ENCODE measurements around the gene ACOX1.
"Not testable (repeated sequence)": the region's sequence is repeated elsewhere in the genome, so short reads cannot be mapped to it uniquely, and the experiment has no call there.

Gene ACOX1

DNA sequence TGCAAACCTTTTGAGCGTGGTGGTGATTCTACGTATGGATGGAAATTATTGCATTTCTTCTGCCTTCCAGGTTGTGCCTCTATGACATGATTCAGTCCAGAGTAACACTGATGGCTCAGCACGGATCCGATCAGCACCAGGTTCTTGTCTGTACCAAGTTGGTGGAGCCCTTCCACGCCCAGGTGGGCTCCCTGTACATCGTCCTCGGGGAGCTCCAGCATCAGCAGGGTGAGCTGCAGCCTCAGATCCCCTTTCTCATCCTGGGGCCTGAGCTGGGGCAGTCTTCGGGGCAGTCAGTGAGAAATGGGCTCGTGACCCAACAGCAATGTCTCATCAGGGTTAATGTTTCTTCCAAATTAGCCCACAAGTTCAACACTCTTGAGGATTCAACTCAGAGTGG lies 12.4 kb upstream of the ACOX1 start:
- no peak overlapping the region for H3K4me3 ChIP-seq (ENCODE audit: low read length)
- no peak for DNase-seq (ENCODE audit: low read depth, low spot score)

DNA sequence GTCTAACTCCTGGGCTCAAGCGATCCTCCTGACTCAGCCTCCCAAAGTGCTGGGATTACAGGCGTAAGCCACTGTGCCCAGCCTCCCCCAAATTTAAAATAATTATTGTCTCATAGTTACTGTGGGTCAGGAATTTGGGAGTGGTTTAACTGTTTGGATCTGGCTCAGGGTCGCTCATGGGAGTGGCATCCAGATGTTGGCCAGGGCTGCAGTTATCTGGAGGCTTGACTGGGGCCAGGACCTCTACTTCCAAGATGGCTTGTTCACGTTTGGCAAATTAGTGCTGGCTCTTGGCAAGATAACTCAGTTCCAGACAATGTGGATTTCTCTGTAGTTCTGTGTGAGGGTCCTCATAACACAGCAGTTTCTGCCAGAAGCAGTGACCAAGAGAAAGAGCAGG lies 8.1 kb upstream of the ACOX1 start:
- no peak for DNase-seq (ENCODE audit: low read depth, low spot score)
- H3K4me3 ChIP-seq (ENCODE audit: low read length) = no peak overlapping the region

DNA sequence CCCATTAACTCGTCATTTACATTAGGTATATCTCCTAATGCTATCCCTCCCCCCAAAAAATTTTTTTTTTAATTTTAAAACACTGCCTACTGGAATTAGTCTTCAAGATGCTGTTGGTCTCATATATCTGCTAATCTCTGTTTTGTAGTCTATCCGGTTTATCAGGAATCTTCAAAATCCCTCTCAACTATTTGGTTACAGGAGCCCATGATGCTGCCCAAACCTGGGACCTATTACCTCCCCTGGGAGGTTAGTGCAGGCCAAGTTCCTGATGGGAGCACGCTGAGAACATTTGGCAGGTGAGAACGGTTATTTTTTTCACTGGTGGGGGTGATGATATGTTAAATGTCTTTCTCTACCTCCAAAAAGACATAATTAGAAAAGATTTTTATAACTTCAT lies 7.0 kb upstream of the ACOX1 start:
- no peak for DNase-seq (ENCODE audit: low read depth, low spot score)

DNA sequence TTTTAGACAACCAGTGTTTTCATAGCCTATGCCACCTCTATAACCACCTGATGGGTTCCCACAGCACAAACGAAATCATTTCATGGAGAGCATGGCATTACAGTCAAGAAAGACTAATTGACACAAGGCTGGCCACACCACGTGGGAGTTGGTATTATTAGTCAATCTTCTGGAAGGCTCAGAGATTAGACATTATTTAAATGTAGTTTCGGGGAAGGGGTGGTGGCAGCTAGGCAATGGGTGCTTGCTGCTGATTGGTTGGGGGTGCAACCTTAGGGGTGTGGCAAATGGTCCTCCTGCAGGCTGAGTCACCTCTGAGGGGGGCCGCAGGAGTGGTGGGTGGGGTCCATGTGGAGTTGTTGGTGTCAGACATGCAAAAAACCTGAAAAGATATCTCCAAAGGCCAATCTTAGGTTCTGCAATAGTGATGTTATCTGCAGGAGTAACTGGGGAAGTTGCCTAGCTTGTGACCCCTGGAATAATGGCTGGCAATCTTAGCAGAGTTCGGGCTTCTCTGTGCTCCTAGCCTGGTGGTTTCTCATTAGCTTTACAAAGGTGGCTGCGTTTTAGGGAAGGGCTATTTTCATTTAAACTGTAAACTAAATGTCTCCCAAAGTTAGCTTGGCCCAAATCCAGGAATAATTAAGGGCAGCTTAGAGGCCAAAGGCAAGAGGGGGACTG lies 4.7 kb upstream of the ACOX1 start:
- DNase-seq (ENCODE audit: low read depth, low spot score) = no peak
- no peak overlapping the region for H3K4me3 ChIP-seq (ENCODE audit: low read length)

More for the DNA sequence above, 7.0 kb upstream of the ACOX1 start:
- H3K4me3 ChIP-seq (ENCODE audit: low read length) = no peak overlapping the region

DNA sequence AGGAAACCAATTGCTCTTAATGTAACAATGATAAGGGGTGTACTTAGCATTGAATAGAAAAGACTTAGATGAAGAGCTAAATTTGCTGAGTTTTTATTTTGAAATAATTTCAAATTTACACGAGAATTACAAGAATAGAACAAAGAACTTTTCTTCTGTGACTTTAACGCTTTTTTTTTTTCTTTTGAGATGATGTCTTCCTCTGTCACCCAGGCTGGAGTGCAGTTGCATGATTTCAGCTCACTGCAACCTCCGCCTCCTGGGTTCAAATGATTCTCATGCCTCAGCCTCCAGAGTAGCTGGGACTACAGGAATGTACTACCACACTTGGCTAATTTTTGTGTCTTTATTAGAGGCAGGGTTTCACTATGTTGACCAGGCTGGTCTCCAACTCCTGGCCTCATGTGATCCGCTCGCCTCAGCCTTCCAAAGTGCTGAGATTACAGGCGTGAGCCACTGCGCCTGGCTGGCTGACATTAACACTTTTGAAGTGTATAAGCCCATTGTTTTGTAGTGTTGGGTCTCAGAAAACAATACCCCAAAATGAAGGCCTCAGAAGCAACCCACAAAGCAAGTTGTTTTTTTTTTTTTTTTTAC lies 2.2 kb upstream of the ACOX1 start:
- no peak overlapping the region for H3K4me3 ChIP-seq (ENCODE audit: low read length)
- no peak for DNase-seq (ENCODE audit: low read depth, low spot score)

DNA sequence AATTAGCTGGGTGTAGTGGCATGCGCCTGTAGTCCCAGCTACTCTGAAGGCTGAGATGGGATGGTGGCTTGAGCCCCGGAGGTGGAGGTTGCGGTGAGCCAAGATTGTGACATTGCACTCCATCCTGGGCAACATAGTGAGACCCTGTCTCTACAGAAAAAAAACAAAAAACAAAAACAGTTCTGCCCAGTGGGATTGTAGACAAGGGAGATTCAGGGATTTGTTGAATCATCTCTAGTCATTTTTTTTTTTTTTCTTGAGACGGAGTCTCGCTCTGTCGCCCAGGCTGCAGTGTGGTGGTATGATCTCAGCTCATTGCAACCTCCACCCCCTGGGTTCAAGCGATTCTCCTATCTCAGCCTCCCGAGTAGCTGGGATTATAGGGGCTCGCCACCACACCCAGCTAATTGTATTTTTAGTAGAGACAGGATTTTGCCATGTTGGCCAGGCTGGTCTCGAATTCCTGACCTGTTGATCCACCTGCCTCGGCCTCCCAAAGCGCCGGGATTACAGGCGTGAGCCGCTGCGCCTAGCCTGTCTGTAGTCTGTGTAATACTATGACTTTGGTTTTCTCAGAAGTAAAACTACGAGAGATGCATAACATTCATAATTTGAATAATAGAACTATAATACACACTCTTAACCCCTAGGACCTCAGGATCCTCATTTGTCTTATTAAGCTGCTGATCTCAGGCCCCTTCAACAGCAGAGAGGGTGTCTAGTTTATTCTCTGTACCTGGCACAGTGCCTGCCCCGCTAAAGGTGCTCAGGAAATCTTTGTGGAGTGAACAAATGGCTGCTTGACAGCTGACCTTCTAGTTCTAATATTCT lies 1.4 kb upstream of the ACOX1 start:
- no peak for DNase-seq (ENCODE audit: low read depth, low spot score)

DNA sequence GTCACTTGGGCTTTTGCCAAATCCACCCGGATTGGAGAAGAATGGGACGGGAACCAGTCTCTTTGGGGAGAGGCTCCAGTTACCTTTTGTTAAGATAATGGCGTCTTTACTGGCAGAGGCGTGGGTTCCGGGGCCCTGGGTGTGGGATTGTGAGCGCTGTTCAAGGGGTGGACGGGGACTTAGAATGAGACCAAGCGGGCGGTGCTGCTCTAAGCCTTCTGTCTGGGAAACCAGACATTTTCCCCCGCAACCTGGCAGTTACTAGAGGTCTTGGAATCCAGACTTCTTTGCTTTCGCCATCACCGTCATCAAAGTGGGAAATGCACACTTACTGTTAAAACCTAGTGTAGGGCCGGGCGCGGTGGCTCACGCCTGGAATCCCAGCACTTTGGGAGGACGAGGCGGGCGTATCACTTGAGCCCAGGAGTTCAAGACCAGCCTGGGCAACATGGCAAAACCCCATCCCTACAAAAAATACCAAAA lies 780 bp upstream of the ACOX1 start:
- H3K4me3 ChIP-seq (ENCODE audit: low read length) = peak overlapping the region; percentile 65
- DNase-seq (ENCODE audit: low read depth, low spot score) = no peak

More for the DNA sequence above, 1.4 kb upstream of the ACOX1 start:
- H3K4me3 ChIP-seq (ENCODE audit: low read length) = peak overlapping the region; percentile 65

DNA sequence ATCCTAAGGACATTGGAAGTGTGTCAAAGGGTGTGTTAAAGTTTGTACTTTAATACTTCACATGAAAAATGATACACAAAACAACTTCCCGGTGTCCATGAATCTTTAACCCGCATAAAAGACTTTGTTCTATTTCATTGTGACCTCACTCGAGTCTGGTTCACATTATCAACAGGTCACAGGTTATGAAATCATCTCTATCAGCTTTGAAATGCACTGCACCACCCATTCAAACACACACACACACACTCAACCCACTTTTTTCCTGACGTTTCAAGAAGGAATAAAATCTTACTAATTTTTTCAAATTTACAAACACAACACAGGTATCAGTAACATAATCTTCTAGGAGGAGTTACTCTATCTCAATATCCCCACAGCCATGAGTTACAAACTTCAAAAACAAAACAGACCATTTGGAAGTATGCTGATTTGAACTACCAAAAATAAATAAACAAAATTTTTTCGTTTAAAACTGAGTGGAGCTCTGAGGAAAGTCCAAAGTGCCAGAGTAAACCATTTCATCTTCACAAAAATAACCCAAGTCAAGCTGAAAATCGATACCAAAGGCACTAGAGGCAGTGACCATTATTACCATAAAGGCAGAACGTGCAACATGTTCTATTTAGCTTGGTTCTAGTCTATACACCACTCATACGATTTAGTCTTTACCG lies 2.7 kb downstream of the ACOX1 start:
- no peak overlapping the region for H3K4me3 ChIP-seq (ENCODE audit: low read length)
- no peak for DNase-seq (ENCODE audit: low read depth, low spot score)

DNA sequence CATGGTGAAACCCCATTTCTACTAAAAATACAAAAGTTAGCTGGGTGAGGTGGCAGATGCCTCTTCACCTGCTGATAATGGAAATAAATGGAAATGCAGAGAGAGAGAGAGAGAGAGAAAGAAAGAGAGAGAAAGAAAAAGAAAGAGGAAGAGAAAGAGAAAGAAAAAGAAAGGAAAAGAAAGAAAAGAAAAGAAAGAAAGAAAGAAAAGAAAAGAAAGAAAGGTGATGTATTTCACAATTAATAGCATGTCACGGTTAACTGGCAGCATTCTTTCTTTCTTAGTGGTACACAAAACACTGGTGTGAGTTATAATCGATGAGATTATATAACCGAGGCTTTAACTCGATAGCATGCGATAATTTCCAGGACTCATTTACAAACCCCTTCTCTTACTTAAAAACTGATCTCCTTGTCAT lies 3.2 kb downstream of the ACOX1 start:
- H3K4me3 ChIP-seq (ENCODE audit: low read length) = no peak overlapping the region
- DNase-seq (ENCODE audit: low read depth, low spot score) = no peak

DNA sequence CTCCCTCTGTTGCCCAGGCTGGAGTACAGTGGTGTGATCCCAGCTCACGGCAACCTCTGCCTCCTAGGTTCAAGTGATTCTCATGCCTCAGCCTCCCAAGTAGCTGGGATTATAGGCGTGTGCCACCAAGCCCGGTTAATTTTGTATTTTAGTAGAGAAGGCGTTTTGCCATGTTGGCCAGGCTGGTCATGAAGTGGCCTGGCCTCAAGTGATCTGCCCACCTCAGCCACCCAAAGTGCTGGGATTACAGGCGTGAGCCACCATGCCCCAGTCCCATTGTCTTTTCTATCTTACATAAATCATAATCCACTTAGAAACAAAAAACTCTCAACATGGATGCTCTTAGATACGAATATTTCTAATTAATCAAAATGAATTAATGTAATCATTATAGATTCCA lies 3.8 kb downstream of the ACOX1 start:
- DNase-seq (ENCODE audit: low read depth, low spot score); H3K4me3 ChIP-seq (ENCODE audit: low read length): not testable (repeated sequence)

DNA sequence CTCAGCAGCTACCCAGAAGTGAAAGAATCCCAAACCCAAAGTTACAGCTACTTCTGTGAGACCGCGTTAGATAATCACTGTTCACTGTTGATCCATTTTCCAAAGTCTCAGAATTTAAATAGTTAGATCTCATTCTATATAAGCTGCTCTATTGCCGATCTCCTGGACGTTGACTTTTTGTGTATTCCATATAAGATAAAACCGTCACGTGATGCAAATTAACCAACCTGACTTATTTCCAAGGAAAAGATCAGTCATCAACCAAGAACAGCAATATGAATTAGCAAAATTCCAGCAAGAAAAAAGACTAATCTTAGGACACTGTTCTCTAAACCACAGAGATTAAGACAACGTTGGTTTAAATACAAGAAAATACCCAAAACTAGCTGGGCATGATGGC lies 8.3 kb downstream of the ACOX1 start:
- DNase-seq (ENCODE audit: low read depth, low spot score) = no peak
- H3K4me3 ChIP-seq (ENCODE audit: low read length) = no peak overlapping the region

DNA sequence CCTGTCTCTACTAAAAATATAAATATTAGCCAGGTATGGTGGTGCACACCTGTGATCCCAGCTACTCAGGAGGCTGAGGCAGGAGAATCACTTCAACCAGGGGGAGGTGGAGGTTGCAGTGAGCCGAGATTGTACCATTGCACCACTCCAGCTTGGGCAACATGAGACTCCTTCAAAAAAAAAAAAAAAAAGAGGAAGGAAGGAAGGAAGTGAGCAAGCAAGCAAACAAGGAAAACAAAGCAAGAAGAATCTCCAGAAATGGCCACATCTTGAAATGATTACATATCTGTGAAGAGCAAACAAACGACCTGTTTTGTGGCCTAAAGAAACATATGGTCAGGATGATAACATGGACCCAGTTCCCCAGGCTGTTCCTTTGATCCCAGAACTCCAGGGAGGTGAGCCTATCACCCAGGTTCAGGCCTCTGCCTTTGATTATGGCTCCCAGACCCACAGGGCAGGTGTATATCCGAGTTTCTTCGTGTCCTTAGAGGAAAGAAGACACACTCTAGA lies 8.9 kb downstream of the ACOX1 start:
- DNase-seq (ENCODE audit: low read depth, low spot score) = no peak
- H3K4me3 ChIP-seq (ENCODE audit: low read length) = no peak overlapping the region

DNA sequence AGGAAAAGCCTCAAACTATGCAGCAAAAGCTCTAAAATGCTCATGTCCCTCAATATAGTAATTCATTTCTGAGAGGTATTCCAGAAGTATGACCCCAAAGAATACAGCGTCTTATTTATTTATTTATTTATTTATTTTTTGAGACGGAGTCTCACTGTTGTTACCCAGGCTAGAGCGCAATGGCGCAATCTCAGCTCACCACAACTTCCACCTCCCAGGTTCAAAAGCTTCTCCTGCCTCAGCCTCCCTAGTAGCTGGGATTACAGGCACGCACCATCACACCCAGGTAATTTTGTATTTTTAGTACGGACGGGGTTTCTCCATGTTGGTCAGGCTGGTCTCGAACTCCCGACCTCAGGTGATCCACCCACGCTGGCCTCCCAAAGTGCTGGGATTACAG lies 9.9 kb downstream of the ACOX1 start:
- not testable (repeated sequence) for H3K4me3 ChIP-seq (ENCODE audit: low read length); DNase-seq (ENCODE audit: low read depth, low spot score)

DNA sequence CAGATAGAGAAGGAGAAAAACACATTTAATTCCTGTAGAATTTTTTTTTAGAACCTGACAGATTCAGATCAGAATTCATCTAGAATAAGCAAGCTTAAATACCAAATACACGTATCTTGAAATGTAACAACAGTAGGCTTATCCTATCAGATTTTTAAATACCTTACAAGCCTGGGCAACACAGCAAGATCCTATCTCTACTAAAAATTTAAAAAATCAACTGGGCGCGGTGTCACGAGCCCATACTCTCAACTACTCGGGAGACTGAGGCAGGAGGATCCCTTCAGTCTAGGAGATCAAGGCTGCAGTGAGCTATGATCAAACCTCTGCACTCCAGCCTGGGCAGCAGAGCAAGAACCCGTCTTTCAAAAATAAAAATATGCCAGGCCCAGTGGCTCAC lies 13.5 kb downstream of the ACOX1 start:
- H3K4me3 ChIP-seq (ENCODE audit: low read length) = no peak overlapping the region
- DNase-seq (ENCODE audit: low read depth, low spot score) = no peak

DNA sequence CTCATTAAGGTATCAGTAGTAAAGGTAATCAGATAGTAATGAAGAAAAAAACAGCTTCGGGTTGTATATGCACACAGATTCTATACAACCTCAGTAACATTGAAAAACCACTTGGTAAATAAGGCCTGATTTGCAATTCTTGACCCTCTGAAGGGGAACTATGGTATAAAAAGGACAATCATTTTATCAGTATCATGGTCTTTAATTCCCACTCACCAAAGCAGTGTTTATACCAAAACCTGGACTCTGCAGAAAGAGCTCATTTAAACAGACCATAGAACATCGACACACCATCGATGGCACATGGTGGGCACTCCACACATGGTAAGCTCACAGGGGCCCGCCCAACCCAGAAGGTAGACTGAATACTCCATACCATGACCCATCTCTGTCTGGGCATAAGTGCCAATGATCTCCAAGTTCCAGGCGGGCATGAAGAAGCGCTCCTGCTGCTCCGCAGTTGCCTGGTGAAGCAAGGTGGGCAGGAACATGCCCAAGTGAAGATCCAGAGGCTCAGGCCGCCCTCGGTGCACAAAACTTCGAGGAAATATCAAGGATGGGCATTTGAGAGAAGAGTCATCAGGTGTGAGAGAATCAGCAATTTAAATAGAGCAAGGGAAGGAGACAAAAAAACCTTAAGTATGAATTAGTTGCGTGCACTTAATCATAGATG lies 19.0 kb downstream of the ACOX1 start:
- no peak for DNase-seq (ENCODE audit: low read depth, low spot score)
- no peak overlapping the region for H3K4me3 ChIP-seq (ENCODE audit: low read length)

DNA sequence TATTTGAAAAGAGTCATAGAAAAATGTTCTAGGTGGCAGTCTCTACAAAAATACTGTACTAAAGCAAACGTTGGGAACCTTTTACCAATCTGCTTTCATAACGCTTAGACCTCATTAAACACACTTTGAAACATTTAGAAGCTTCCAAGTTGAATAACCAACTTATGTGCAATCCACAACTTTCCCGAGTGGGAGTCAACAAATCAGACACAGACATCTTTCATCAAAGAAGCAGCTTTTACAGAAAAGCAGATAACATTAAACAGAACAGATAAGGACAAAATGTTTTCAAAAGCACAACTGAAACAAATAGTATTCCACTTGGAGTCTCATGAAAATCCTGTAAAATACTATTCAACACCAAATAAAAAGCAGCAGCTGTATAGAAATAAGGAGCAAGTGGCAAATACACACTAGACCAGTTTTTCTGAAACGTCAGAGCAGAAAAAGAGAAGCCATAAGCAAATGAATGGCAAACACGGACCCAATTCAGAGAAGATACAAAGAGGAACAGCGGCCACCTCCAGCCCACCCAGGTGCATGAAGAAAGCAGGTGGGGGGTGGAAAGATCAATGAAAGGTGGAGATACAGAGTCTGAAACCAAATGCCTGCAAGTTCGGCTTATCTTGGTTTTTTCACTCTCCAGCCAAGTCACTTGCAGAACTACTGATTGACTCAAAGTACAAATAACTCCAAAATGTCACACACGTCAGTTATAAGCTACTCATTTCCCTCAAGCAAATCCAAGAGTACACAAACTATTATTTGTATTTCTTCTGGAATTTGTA lies 19.7 kb downstream of the ACOX1 start:
- H3K4me3 ChIP-seq (ENCODE audit: low read length) = no peak overlapping the region

DNA sequence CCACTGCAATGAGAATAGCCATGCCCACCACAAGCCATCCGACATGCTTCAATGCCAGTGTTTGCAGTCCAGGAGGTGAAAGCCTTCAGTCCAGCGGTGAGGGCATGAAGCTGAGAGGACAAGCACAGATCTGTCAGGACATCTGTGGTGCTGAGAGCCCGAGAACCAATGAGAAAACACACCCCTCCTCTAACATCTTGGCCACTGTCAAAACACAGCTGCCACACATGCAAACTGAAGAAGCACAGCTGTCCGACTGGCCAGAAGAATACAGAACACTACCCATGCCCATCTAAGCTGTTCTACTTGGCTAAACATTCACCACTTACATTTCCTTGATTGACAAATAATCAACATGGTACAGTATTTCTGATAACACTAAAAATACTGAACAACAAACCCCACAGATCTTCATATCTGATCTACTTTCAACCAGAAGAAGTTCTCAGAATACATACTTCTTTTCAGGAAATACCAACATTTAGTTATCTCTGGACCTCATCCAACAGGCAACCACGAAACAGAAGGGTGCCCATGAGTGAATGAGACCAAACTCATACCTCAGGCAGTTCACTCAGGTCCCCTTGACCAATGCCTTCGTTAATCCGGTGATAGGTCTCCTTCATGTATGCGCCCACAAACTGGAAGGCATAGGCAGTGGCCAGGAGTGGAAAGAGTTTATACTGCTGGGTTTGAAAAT lies 28.0 kb downstream of the ACOX1 start:
- no peak overlapping the region for H3K4me3 ChIP-seq (ENCODE audit: low read length)
- no peak for DNase-seq (ENCODE audit: low read depth, low spot score)

More for the DNA sequence above, 19.7 kb downstream of the ACOX1 start:
- no peak for DNase-seq (ENCODE audit: low read depth, low spot score)

DNA sequence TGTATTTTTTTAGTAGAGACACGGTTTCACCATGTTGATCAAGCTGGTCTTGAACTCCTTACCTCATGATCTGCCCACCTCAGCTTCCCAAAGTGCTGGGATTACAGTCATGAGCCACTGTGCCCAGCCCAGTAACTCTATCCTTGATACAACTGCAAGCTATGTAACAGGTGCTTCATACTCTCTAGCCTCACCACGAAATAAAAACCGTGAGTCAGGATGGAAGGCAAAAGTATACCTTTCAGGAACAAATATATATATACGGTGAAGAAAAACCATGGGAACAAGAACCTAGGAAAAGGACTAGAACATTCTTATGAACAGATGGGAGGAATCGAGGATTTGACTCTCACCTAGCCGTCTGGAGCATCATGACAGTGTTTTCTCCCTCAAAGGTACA lies 28.5 kb downstream of the ACOX1 start:
- DNase-seq (ENCODE audit: low read depth, low spot score) = no peak
- H3K4me3 ChIP-seq (ENCODE audit: low read length) = no peak overlapping the region
